ENCODE data around the gene CSNK1G2. TPM values are rescaled to one million over a fixed set of nuclear protein-coding genes. Genes with fewer than 3 reads are reported as not detected.

The CSNK1G2 gene
- total RNA-seq, 1 experiment from 2014 or later: 44.4 TPM

GRCh38 chr19:1992759-1993260 is 51.8 kb downstream of the CSNK1G2 start:
- no peak overlapping the region for H3K27ac Mint-ChIP-seq (ENCODE audit: unreplicated experiment)
- no peak overlapping the region for H3K4me3 Mint-ChIP-seq (ENCODE audit: unreplicated experiment)
- Histone ChIP-seq H3K4me3 (ENCODE audit: low read depth, low read length) (no peak overlapping the region), H3K4me1 (no peaks in the 10 kb centered on the region), H3K9me3 (no peaks in the 10 kb centered on the region), H3K27me3 (replicated peaks; ENCODE audit: control insufficient read depth, insufficient read depth, low read length) (no peaks in the 10 kb centered on the region), H3K36me3 (ENCODE audit: control insufficient read depth, insufficient read depth, low read length) (peaks cover 2% of the 10 kb centered on the region; the same call in 1 of the 2 replicates)
- BruUV-seq (replicated peaks): no TSS peak
- ChIA-PET CTCF (no interaction called here), POLR2A (no interaction called here)
- H3K27me3 Mint-ChIP-seq (ENCODE audit: insufficient read depth, unreplicated experiment): no peaks in the 10 kb centered on the region
- DNase-seq: no peak
- H3K9me3 Mint-ChIP-seq (ENCODE audit: unreplicated experiment): no peaks in the 10 kb centered on the region
- TF ChIP-seq, protein P1, sequence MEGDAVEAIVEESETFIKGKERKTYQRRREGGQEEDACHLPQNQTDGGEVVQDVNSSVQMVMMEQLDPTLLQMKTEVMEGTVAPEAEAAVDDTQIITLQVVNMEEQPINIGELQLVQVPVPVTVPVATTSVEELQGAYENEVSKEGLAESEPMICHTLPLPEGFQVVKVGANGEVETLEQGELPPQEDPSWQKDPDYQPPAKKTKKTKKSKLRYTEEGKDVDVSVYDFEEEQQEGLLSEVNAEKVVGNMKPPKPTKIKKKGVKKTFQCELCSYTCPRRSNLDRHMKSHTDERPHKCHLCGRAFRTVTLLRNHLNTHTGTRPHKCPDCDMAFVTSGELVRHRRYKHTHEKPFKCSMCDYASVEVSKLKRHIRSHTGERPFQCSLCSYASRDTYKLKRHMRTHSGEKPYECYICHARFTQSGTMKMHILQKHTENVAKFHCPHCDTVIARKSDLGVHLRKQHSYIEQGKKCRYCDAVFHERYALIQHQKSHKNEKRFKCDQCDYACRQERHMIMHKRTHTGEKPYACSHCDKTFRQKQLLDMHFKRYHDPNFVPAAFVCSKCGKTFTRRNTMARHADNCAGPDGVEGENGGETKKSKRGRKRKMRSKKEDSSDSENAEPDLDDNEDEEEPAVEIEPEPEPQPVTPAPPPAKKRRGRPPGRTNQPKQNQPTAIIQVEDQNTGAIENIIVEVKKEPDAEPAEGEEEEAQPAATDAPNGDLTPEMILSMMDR (IDR thresholded peaks at IDR 0.05; ENCODE audit: insufficient read depth in 1 of 2, low read depth in 1 of 2, low read length in 1 of 2, severe bottlenecking in 1 of 2, unreplicated experiment in 1 of 2): no peak
- intact Hi-C loops (cut with micrococcal nuclease; ENCODE audit: unreplicated experiment): no loop called here
- peaks cover 53% of the 10 kb centered on the region for H3K36me3 Mint-ChIP-seq (ENCODE audit: insufficient read depth, unreplicated experiment)
- no peaks in the 10 kb centered on the region for H3K4me1 Mint-ChIP-seq (ENCODE audit: low read depth, unreplicated experiment)

DNA sequence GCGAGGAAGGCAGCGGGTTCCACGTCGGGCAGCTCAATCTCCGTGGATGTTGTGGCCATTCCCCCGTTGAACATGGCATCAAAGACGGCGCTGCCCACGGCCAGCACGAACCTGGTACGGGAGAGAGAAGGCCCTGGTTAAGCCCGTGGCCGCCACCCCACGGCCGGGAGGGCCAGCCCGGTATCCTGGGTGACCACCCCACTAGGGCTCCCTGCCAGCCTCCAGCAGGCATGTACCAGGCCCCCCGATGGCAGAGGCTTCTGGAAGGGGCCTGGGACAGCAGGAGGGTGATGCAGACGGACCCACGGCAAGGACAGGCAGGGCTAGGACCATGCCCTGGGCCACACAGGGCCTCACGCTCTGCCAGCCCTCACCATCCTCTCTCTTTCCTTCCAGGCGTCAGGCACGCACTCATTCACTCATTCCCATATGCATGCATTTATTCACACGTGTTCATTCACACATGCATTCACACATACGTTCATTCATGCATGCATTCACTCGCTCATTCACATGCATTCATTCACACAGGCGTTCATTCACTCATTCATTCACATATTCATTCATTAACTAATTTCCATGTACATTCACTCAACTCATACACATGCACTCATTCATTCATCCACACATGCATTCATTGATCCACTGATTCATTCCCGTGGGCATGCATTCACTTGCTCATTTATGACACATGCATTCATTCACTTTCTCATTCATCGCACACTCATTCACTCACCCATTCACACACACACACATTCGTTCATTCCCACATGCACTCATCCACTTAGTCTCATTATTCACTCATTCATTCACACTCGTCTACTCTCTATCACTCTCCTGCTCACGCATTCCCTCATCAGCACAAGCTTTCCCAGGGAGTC is 56.6 kb downstream of the CSNK1G2 start:
- intact Hi-C loops (cut with micrococcal nuclease; ENCODE audit: unreplicated experiment): no loop called here
- H3K36me3 ChIP-seq (ENCODE audit: control insufficient read depth, insufficient read depth, low read length): peaks cover 2% of the 10 kb centered on the region; the same call in 1 of the 2 replicates
- peaks cover 30% of the 10 kb centered on the region for H3K36me3 Mint-ChIP-seq (ENCODE audit: insufficient read depth, unreplicated experiment)
- no peaks in the 10 kb centered on the region for H3K27me3 Mint-ChIP-seq (ENCODE audit: insufficient read depth, unreplicated experiment)
- no TSS peak for BruUV-seq (replicated peaks)
- H3K27ac Mint-ChIP-seq (ENCODE audit: unreplicated experiment): no peak overlapping the region
- DNase-seq: no peak
- ChIA-PET POLR2A (no interaction called here), CTCF (no interaction called here)
- H3K9me3 Mint-ChIP-seq (ENCODE audit: unreplicated experiment): no peaks in the 10 kb centered on the region
- H3K9me3 ChIP-seq: no peaks in the 10 kb centered on the region
- H3K4me1 Mint-ChIP-seq (ENCODE audit: low read depth, unreplicated experiment): no peaks in the 10 kb centered on the region
- no peak overlapping the region for H3K4me3 ChIP-seq (ENCODE audit: low read depth, low read length)
- no peaks in the 10 kb centered on the region for H3K27me3 ChIP-seq (replicated peaks; ENCODE audit: control insufficient read depth, insufficient read depth, low read length)
- no peaks in the 10 kb centered on the region for H3K4me1 ChIP-seq
- TF ChIP-seq, protein P1 (IDR thresholded peaks at IDR 0.05; ENCODE audit: insufficient read depth in 1 of 2, low read depth in 1 of 2, low read length in 1 of 2, severe bottlenecking in 1 of 2, unreplicated experiment in 1 of 2): no peak
- no peak overlapping the region for H3K4me3 Mint-ChIP-seq (ENCODE audit: unreplicated experiment)

DNA sequence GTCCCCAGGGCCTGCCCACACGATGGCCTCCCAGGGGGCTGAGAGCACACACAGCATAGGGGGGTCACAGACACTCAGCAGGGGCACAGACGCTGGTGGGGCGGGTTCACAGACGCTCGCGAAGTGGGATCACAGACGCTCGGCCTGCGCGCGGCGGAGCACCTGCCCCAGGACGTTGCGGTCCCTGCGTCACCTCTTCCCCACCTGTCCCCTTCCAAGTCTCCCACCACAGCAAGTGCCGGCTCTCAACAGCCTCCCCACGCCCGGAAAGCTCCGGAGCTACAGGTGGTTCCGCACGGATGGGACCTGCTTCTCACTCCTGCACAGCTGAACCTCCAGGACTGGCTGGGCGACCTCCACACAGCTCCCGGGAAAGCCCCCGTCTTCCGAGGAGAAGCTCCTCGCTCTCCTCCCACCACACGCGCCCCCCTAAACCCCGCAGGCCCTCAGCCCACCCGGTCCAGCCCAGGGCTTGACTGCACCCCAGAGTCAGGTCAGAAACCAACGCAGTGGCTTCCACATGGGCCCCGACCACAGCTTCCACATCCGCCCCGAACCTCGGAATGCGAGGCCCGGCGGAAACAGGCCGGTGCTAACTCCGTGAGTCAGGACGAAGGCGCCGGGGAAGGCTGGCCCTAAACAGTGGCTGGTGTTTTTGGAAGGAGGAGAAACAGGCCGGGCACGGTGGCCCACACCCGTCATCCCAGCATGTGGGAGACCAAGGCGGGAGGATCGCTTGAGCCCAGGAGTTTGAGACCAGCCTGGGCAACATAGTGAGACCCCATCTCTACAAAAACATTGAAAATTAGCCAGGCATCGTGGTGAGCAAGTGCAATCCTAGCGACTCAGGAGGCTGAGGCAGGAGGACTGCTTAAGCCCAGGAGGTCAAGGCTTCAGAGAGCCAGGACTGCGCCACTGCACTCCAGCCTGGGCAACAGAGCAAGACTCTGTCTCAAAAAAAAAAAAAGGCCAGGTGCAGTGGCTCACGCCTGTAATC is 58.0 kb downstream of the CSNK1G2 start:
- TF ChIP-seq, protein P1 (IDR thresholded peaks at IDR 0.05; ENCODE audit: insufficient read depth in 1 of 2, low read depth in 1 of 2, low read length in 1 of 2, severe bottlenecking in 1 of 2, unreplicated experiment in 1 of 2): no peak
- intact Hi-C loops (cut with micrococcal nuclease; ENCODE audit: unreplicated experiment): no loop called here
- H3K27me3 Mint-ChIP-seq (ENCODE audit: insufficient read depth, unreplicated experiment): no peaks in the 10 kb centered on the region
- H3K36me3 ChIP-seq (ENCODE audit: control insufficient read depth, insufficient read depth, low read length): no peaks in the 10 kb centered on the region; the same call in 1 of the 2 replicates
- no peak overlapping the region for H3K4me3 ChIP-seq (ENCODE audit: low read depth, low read length)
- H3K9me3 ChIP-seq: no peaks in the 10 kb centered on the region
- BruUV-seq (replicated peaks): no TSS peak
- CTCF ChIA-PET: interaction anchor here (0.6 kb wide), 1 partner anchor 1918 kb away, joined by 3 read pairs; no protein-coding TSS in a partner anchor
- no peaks in the 10 kb centered on the region for H3K4me1 ChIP-seq
- no peaks in the 10 kb centered on the region for H3K9me3 Mint-ChIP-seq (ENCODE audit: unreplicated experiment)
- H3K27me3 ChIP-seq (replicated peaks; ENCODE audit: control insufficient read depth, insufficient read depth, low read length): no peaks in the 10 kb centered on the region
- no peak overlapping the region for H3K27ac Mint-ChIP-seq (ENCODE audit: unreplicated experiment)
- DNase-seq: no peak
- peaks cover 28% of the 10 kb centered on the region for H3K36me3 Mint-ChIP-seq (ENCODE audit: insufficient read depth, unreplicated experiment)
- H3K4me3 Mint-ChIP-seq (ENCODE audit: unreplicated experiment): no peak overlapping the region
- POLR2A ChIA-PET: no interaction called here
- no peaks in the 10 kb centered on the region for H3K4me1 Mint-ChIP-seq (ENCODE audit: low read depth, unreplicated experiment)
